Brain microvascular endothelial cell (primary cell): ENCODE results near the gene ELOVL3.

Experiments
- DNase-seq: peaks from one replicate; pipeline ENCODE4 v3.0.0-alpha.2; 2020
- H3K27ac ChIP-seq: fragments of 250-450 bp; sonication (Bioruptor Pico); 2 replicates; pipeline ENCODE4 v1.5.1; 2020; ENCODE audit warnings: mild to moderate bottlenecking, moderate library complexity
- H3K27me3 ChIP-seq: fragments of 250-450 bp; sonication (Bioruptor Pico); replicated peaks from 2 replicates; pipeline ENCODE4 v1.5.1; 2020; ENCODE audit warnings: mild to moderate bottlenecking
- H3K36me3 ChIP-seq: fragments of 250-450 bp; sonication (Bioruptor Pico); replicated peaks from 2 replicates; pipeline ENCODE4 v1.5.1; 2020; ENCODE audit warnings: mild to moderate bottlenecking
- H3K4me3 ChIP-seq: 2 replicates; pipeline ENCODE4 v1.5.1; 2011; ENCODE audit warnings: low read depth, mild to moderate bottlenecking, control low read depth, low read length, moderate library complexity
- in situ Hi-C: cut with HindIII; loops from 2 replicates; pipeline ENCODE4 v1.10.0; 2017; ENCODE audit warnings: low sequenced_read_pairs, low pct_ligation_motif_present
- TF ChIP-seq, protein P1 (sequence below): IDR thresholded peaks from 2 replicates; pipeline ENCODE4 v1.5.1; 2011; ENCODE audit warnings: low read depth, mild to moderate bottlenecking, moderate library complexity, low read length, control low read depth, inconsistent platforms; ENCODE audit errors: missing control alignments

The ELOVL3 gene

DNA sequence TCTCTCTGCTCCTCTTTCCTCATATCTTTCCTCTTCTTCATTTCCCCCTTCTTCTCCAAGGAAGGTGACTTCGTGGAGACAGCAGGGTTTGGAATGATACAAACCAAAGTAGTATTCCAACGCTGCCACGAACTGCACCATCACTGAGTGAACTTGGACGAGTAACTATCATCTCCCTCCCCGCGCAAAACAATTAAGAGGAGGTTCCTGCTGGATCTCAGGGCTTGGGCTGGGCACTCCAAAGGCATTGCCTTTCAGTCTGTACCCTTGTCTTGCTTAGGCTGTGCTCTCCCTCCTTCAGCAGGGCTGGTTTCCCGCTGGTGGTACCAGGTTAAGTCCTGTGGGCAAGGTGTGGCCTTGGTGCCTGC is 16.0 kb downstream of the ELOVL3 start:
- Histone ChIP-seq H3K27ac (no peak overlapping the region), H3K36me3 (no peaks in the 10 kb centered on the region), H3K4me3 (peak overlapping the region; percentile 68), H3K27me3 (peaks cover 7% of the 10 kb centered on the region)
- DNase-seq: no peak
- TF ChIP-seq, protein P1, sequence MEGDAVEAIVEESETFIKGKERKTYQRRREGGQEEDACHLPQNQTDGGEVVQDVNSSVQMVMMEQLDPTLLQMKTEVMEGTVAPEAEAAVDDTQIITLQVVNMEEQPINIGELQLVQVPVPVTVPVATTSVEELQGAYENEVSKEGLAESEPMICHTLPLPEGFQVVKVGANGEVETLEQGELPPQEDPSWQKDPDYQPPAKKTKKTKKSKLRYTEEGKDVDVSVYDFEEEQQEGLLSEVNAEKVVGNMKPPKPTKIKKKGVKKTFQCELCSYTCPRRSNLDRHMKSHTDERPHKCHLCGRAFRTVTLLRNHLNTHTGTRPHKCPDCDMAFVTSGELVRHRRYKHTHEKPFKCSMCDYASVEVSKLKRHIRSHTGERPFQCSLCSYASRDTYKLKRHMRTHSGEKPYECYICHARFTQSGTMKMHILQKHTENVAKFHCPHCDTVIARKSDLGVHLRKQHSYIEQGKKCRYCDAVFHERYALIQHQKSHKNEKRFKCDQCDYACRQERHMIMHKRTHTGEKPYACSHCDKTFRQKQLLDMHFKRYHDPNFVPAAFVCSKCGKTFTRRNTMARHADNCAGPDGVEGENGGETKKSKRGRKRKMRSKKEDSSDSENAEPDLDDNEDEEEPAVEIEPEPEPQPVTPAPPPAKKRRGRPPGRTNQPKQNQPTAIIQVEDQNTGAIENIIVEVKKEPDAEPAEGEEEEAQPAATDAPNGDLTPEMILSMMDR: no peak
- in situ Hi-C loops: no loop called here

DNA sequence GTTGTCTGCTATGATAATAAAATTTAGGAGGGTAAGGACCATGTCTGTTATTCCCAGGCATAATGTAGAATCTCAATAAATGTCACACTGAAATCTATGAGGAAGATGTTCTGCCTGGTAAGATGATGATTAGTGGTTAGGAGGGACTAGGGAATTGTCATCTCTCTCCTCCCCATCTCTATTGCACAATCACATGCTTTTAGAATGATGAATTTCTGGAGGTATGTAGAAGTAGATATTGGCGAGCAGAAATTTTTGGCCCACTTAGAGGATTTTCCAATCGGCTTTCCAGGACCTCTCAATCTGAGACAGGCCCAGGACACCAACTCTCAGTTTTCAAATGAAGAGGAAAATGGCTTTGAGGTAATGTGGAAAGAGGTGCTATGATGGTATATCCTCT is 17.2 kb downstream of the ELOVL3 start:
- DNase-seq: peak; percentile 54
- no peak overlapping the region for H3K4me3 ChIP-seq
- no peak overlapping the region for H3K27ac ChIP-seq
- in situ Hi-C loops: no loop called here
- H3K27me3 ChIP-seq: peaks cover 7% of the 10 kb centered on the region
- TF ChIP-seq, protein P1: no peak
- no peaks in the 10 kb centered on the region for H3K36me3 ChIP-seq

DNA sequence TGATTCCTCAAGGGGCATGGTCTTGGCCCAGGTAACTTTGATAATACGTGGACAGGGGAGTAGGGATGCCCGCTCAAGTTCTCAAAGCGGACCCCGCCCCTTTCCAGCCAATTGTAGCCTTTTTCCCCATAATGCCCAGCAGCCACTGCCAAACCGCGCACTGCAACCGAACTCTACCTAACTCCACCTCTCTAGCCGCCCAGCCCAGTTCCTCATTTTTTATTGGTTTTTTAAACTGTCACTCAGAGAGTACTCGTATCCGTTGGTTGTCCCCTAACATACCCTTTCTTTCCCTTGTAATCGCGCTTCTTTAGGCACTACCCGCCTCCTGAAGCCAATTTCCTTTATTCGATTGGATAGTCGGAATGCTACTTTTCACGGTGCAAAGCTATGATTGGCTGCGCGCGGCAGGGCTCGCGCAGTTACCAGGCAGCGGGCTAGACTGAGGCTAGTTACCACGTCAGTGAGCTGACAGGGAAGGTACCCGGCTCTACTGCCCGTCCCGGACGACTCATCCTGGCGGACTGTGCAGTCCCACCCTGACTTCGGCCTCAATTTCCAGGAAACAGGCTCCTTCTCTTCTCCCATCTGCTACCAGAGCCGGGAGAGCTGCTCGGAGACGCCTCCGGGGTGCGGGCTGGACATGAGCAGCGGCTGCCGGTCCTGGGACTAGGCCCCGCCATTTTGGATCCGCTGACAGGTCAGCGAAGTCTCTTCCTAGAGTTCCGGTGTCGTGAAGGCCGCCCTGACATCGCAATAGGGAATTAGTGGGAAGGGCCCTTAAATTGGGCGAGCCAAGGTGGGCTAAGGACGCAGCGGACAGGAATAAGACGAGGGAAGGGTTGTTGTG is 19.2 kb downstream of the ELOVL3 start, which contains the start of gene GBF1:
GBF1 (plus strand) TSS at position 451 of the 850 bp plus-strand sequence. CDS start 13,407 bp downstream, outside the sequence.
- DNase-seq: peak; percentile 100
- TF ChIP-seq, protein P1: no peak
- H3K4me3 ChIP-seq: peak within 1 kb of the TSS; percentile 99
- H3K36me3 ChIP-seq: no peaks in the 10 kb centered on the region
- H3K27ac ChIP-seq: peak within 1 kb of the TSS; percentile 87
- in situ Hi-C loops: no loop called here
- peaks cover 2% of the 10 kb centered on the region for H3K27me3 ChIP-seq

DNA sequence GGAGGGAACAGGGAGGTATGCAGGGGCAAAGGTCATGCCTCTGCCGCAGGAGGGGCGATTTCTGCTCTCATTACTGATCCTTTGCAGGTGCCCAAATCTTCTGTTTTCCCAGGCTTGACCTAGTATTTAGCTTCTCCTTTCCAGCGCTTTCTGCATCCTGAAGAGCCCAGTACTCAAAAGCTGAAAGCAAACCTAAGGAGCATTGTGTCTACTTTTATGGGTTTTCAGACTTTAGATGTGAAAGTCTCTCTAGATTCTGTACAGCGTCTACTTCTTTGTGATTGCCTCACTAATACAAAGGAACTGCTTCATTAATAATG is 19.8 kb downstream of the ELOVL3 start:
- H3K4me3 ChIP-seq: peak overlapping the region; percentile 99
- in situ Hi-C loops: no loop called here

DNA sequence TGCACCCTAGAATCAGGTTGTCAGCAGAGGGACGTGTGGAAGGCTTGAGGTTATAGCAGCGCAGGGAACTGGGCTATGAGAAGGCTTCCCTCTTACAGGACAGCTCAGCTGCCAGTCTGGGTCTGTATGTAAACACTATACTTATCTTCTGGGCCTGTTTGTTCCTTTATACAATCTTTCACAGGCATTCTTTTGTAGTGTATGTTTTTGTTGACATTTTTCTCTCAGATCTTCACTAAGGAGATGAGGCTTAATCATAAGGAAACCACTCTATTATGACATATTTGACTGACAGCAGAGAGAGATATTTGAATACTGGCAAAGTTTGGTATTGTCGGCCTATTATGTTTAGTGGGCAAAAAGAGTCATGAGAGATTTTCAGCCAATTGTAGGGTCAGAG is 20.2 kb downstream of the ELOVL3 start:
- peak overlapping the region; percentile 87 for H3K27ac ChIP-seq
- in situ Hi-C loops: no loop called here

More for the DNA sequence above, 19.8 kb downstream of the ELOVL3 start:
- DNase-seq: no peak
- TF ChIP-seq, protein P1: no peak
- H3K27me3 ChIP-seq: no peaks in the 10 kb centered on the region
- no peaks in the 10 kb centered on the region for H3K36me3 ChIP-seq
- H3K27ac ChIP-seq: peak overlapping the region; percentile 87

More for the DNA sequence above, 20.2 kb downstream of the ELOVL3 start:
- no peak for DNase-seq
- Histone ChIP-seq H3K27me3 (no peaks in the 10 kb centered on the region), H3K4me3 (peak overlapping the region; percentile 99), H3K36me3 (no peaks in the 10 kb centered on the region)
- TF ChIP-seq, protein P1: no peak
